ENCODE measurements around the gene PPP5C. TPM values are rescaled to one million over a fixed set of nuclear protein-coding genes. Genes with fewer than 3 reads are reported as not detected.

PPP5C gene, protein sequence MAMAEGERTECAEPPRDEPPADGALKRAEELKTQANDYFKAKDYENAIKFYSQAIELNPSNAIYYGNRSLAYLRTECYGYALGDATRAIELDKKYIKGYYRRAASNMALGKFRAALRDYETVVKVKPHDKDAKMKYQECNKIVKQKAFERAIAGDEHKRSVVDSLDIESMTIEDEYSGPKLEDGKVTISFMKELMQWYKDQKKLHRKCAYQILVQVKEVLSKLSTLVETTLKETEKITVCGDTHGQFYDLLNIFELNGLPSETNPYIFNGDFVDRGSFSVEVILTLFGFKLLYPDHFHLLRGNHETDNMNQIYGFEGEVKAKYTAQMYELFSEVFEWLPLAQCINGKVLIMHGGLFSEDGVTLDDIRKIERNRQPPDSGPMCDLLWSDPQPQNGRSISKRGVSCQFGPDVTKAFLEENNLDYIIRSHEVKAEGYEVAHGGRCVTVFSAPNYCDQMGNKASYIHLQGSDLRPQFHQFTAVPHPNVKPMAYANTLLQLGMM
- 10 to 100 TPM; 24.1 to 68.4 (median 41.4) TPM for total RNA-seq

- TF ChIP-seq, protein P1, sequence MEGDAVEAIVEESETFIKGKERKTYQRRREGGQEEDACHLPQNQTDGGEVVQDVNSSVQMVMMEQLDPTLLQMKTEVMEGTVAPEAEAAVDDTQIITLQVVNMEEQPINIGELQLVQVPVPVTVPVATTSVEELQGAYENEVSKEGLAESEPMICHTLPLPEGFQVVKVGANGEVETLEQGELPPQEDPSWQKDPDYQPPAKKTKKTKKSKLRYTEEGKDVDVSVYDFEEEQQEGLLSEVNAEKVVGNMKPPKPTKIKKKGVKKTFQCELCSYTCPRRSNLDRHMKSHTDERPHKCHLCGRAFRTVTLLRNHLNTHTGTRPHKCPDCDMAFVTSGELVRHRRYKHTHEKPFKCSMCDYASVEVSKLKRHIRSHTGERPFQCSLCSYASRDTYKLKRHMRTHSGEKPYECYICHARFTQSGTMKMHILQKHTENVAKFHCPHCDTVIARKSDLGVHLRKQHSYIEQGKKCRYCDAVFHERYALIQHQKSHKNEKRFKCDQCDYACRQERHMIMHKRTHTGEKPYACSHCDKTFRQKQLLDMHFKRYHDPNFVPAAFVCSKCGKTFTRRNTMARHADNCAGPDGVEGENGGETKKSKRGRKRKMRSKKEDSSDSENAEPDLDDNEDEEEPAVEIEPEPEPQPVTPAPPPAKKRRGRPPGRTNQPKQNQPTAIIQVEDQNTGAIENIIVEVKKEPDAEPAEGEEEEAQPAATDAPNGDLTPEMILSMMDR (IDR thresholded peaks at IDR 0.05; ENCODE audit: low read depth): no peak
Observed at GRCh38 chr19:46346821-46347571, at the start of gene PPP5C. Gene PPP5C (plus strand): TSS chr19:46347087. CDS start chr19:46347097, 10 bp downstream.

DNA sequence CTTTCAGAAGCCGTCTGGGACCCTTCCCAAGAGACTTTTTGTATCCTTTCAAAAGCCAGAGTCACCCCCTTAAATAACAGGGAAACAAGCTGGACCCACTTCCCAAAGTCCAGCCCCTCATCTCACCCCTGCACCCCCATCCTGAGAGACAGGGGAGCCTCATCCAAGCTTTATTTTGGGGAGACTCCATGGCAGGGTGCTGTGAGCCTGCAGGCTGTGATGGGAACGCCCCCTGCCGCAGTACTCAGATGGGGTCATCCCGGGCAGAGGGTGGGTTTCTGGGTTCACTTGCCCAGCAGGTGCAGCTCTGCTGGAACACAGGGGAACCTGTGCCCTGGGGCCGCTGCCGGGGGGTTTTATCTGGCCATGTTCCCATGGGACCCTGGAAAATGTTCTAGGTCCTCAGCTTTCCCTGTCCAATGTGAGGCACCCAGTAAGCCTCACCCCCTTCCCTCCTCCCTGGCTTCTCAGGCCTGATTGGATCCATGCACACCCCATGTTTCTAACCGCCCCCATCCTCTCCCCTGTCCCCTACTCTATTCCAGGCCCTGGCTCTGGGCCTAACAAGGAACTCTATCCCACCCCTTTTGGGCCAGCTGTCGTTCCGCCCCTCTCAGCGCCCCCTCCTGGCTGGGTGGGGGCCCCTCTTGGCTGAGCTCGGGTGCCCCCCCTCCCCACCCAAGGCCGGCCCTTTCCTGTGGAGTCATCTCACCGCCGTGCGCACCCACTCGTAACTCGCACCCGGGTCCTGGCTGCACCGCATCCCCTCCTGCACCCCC is 49.0 kb upstream of the PPP5C start:
- TF ChIP-seq, protein P1 (IDR thresholded peaks at IDR 0.05; ENCODE audit: low read depth): no peak

GRCh38 chr19:46298479-46299003 is 48.3 kb upstream of the PPP5C start:
- TF ChIP-seq, protein P1 (IDR thresholded peaks at IDR 0.05; ENCODE audit: low read depth): no peak

DNA sequence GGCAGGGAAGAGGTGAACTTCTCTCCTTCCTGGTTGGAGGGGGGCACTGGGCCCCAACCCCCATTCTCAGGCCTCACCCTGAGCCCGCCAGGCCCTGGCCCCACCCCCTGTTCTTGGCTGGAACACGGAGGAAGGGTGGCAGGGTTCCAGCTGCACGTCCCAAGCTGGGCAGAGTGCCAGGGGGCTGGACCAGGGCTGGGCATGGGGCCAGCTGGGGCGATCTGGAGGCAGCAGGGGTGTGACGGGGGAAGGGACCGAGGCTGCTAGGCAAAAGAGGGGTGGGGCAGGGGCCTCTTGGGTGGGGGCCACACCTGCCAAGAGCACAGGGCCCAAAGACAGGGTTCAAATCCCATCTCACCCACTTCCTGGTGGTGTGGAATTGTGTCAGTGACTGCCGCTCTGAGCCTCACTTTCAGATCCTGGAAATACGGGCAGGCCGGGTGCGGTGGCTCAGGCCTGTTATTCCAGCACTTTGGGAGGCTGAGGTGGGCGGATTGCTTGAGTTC is 47.8 kb upstream of the PPP5C start:
- TF ChIP-seq, protein P1 (IDR thresholded peaks at IDR 0.05; ENCODE audit: low read depth): no peak

- TF ChIP-seq, protein P1 (IDR thresholded peaks at IDR 0.05; ENCODE audit: low read depth): no peak
Observed at GRCh38 chr19:46299695-46300094, 47.2 kb upstream of the PPP5C start.

GRCh38 chr19:46303322-46303690 is 43.6 kb upstream of the PPP5C start:
- TF ChIP-seq, protein P1 (IDR thresholded peaks at IDR 0.05; ENCODE audit: low read depth): no peak

All from subcutaneous adipose tissue (tissue), 4 donors.